Left lung (tissue), 10 donors: ENCODE results near the gene IDH3G. TPM values are rescaled to one million over a fixed set of nuclear protein-coding genes. Genes with fewer than 3 reads are reported as not detected.
"Not testable (repeated sequence)": the region's sequence is repeated elsewhere in the genome, so short reads cannot be mapped to it uniquely, and the experiment has no call there.

Experiments used
- ATAC-seq: fragments of 200-7000 bp; cut with Tn5 transposase; one replicate; pipeline ENCODE4 v1.9.1; 2020; ENCODE audit warnings: moderate library complexity
- DNase-seq, 4 donors: peaks; one replicate each; pipeline ENCODE4 v3.0.0-alpha.2; 2013 to 2020
- H3K27ac ChIP-seq, 2 donors: fragments of 200-600 bp; sonication (generic) in 1 of 2; one replicate each; pipeline versions ENCODE4 v1.5.0 to v1.8.0; 2020 to 2021
- H3K27me3 ChIP-seq, 2 donors: fragments of 200-600 bp; sonication (generic) in 1 of 2; one replicate each; pipeline versions ENCODE4 v1.5.0 to v1.8.0; 2020 to 2021
- H3K36me3 ChIP-seq, 2 donors: fragments of 200-600 bp; sonication (generic) in 1 of 2; one replicate each; pipeline versions ENCODE4 v1.5.0 to v1.8.0; 2020 to 2021
- H3K4me1 ChIP-seq, 2 donors: fragments of 200-600 bp; one replicate each; pipeline ENCODE4 v1.8.0; 2021
- H3K4me3 ChIP-seq, 2 donors: fragments of 200-600 bp; sonication (generic) in 1 of 2; one replicate each; pipeline versions ENCODE4 v1.5.0 to v1.8.0; 2020 to 2021; ENCODE audit warnings: mild to moderate bottlenecking in 1 of 2
- H3K9me3 ChIP-seq, 2 donors: fragments of 200-600 bp; sonication (generic) in 1 of 2; one replicate each; pipeline versions ENCODE4 v1.5.0 to v1.8.0; 2020 to 2021
- intact Hi-C, 2 donors: fragments of 100-400 bp; cut with DNase I; formaldehyde crosslinking; loops; one replicate each; pipeline versions ENCODE4 v1.11.2 to v1.14.2; 2022
- polyA plus RNA-seq, 6 donors: library from polyadenylated mRNA; unstranded; fragments of 120-200 nt; gene quantifications; one replicate each; pipeline ENCODE4 v1.2.1, GENCODE V29; 2013; ENCODE audit not compliant: insufficient read length in 6 of 6
- total RNA-seq, 2 donors: library from RNA; stranded (reverse); fragmentation: NEBNext Ultra II Directional; extraction: Animal tissue kit (Norgen Biotek cat#: 25700); gene quantifications; one replicate each; pipeline ENCODE4 v1.2.1, GENCODE V29; 2021
- TF ChIP-seq, protein P1 (sequence below), 2 donors: fragments of 200-600 bp; sonication (generic) in 1 of 2; IDR thresholded peaks; one replicate each; pipeline versions ENCODE4 v1.5.0 to v1.8.0; 2021; ENCODE audit warnings: antibody characterized with exemption in 2 of 2
- donor health status: DM: no; HTN: yes; CAD: no.
- donor health status: DM: no; HTN: no; CAD: no.

Gene IDH3G
- total and polyA plus RNA-seq, 8 donors, result 42.4 to 72.3 (median 55.0) TPM

DNA sequence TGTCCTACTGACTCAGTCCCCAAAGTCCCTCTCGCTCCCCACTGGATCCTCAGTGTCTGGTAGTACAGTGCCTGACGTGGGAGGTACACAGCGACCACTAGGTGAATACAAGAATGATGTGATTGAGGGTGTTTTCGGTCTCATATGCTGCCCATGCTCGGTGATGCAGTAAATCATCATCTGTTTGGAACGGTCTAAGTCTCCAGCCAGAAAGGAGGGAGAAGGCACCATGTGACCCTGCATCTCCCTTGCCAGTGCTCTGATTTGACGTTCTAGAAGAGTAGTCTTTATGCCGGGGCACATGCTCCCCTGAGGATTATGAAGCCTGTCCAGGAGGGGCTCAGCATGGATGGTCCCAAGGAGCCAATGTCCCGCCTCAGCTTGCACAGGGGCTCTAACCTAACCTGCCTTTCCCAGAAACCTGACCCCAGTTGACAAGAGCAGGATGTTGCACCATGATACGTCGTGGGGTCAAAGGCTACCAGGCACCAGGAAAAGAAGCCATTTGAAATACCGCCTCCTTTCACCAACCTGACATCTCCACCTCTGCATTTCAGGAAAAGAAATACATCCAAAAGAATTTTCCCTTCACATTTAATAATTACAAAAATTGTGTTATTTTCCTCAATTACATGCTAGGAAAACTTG is 43.9 kb downstream of the IDH3G start:
- ATAC-seq (no peak), DNase-seq (no peak)
- TF ChIP-seq, protein P1, sequence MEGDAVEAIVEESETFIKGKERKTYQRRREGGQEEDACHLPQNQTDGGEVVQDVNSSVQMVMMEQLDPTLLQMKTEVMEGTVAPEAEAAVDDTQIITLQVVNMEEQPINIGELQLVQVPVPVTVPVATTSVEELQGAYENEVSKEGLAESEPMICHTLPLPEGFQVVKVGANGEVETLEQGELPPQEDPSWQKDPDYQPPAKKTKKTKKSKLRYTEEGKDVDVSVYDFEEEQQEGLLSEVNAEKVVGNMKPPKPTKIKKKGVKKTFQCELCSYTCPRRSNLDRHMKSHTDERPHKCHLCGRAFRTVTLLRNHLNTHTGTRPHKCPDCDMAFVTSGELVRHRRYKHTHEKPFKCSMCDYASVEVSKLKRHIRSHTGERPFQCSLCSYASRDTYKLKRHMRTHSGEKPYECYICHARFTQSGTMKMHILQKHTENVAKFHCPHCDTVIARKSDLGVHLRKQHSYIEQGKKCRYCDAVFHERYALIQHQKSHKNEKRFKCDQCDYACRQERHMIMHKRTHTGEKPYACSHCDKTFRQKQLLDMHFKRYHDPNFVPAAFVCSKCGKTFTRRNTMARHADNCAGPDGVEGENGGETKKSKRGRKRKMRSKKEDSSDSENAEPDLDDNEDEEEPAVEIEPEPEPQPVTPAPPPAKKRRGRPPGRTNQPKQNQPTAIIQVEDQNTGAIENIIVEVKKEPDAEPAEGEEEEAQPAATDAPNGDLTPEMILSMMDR (IDR thresholded peaks at IDR 0.05), result no peak
- H3K27me3 ChIP-seq, result no peaks in the 10 kb centered on the region
- H3K27ac ChIP-seq, result no peak overlapping the region
- intact Hi-C loops, result no loop called here
- no peak overlapping the region for H3K4me3 ChIP-seq
- H3K9me3 ChIP-seq, result no peaks in the 10 kb centered on the region
- no peaks in the 10 kb centered on the region for H3K4me1 ChIP-seq
- no peaks in the 10 kb centered on the region for H3K36me3 ChIP-seq

DNA sequence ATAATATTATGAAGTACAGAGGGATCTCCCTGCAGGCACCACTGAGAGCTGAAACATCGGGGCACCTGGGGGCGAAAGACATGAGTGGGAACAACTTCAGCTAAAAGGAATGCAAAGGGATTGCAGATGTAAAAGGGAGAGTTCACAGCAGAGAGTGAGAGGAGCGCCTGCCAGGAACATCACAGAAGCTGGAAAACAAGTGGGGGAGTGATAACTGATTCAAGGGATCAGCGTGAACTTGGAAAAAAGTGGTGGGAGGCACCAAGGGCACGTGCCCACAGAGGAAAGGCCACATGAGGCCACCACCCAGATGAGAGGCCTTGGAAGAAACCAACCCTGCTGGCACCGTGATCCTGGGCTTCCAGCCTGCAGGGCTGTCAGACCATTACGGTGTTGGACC is 45.2 kb downstream of the IDH3G start:
- H3K9me3 ChIP-seq, DNase-seq, ATAC-seq, intact Hi-C loops, H3K27me3 ChIP-seq, H3K4me3 ChIP-seq, H3K27ac ChIP-seq, H3K4me1 ChIP-seq, H3K36me3 ChIP-seq: not testable (repeated sequence)

DNA sequence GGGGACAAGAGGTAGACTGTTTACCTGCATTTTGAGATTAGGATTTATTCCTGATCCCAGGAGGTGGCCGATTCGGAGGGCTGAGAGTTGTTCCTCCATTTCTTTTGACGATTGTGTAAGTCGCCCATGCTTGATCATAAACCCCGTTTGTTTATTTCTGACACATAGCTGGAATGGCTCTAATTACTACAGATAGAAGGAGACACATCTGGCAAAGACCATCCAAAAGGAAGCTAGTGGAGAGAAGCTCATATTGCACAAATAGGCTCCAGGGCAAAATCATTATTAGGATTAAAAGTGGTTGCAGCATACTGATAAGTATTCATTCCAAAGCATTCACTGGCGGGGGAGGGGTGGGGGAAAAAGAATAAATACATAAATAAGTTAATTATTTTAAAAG is 47.2 kb downstream of the IDH3G start:
- DNase-seq, H3K4me1 ChIP-seq, H3K27me3 ChIP-seq, H3K9me3 ChIP-seq, H3K4me3 ChIP-seq, intact Hi-C loops, H3K36me3 ChIP-seq, H3K27ac ChIP-seq, ATAC-seq: not testable (repeated sequence)

DNA sequence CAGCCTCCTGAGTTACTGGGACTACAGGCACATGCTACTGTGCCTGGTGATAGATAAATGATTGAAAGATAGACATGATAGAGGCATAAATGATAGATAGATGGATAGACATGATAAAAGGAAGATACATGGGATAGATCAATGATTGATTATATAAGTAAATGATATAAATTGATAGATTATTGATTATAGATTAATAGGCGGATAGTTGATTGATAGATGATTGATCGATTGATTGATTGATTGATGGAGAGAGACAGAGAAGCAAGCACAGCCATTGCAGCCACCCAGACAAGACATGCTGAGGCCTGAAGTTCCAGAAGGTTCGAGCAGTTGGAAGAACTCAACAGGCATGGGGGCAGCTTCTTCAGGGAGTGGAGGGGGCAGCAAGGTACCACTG is 47.8 kb downstream of the IDH3G start:
- no peak overlapping the region for H3K4me3 ChIP-seq
- intact Hi-C loops, result no loop called here
- H3K27ac ChIP-seq, result no peak overlapping the region
- no peaks in the 10 kb centered on the region for H3K9me3 ChIP-seq
- peaks cover 0 to 5% of the 10 kb centered on the region in 2 donors for H3K4me1 ChIP-seq
- no peak for DNase-seq
- H3K27me3 ChIP-seq, result no peaks in the 10 kb centered on the region
- H3K36me3 ChIP-seq, result no peaks in the 10 kb centered on the region
- TF ChIP-seq, protein P1 (IDR thresholded peaks at IDR 0.05), result no peak
- no peak for ATAC-seq

DNA sequence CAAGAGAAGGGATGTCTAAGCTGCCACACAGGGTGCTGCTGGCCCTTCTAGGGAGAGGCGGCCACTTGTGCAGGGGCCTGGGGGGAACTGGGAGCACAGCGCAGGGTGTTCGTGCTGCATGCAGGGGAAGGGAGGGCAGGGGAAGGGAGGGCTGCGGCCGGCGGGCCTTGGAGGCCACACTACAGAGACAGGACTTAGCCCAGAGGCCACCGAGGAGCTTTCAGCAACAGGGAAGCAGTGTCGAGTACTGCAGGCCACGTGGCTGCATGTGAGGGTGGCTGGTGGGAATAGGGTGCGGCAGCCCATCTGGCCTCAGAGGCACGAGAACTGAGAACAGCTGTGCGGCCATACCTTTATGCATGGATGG is 49.1 kb downstream of the IDH3G start:
- intact Hi-C loops, H3K36me3 ChIP-seq, H3K4me1 ChIP-seq, H3K27me3 ChIP-seq, H3K27ac ChIP-seq, H3K9me3 ChIP-seq, ATAC-seq, H3K4me3 ChIP-seq: not testable (repeated sequence)
- peak in 1 of 4 donors; percentile 43 for DNase-seq

DNA sequence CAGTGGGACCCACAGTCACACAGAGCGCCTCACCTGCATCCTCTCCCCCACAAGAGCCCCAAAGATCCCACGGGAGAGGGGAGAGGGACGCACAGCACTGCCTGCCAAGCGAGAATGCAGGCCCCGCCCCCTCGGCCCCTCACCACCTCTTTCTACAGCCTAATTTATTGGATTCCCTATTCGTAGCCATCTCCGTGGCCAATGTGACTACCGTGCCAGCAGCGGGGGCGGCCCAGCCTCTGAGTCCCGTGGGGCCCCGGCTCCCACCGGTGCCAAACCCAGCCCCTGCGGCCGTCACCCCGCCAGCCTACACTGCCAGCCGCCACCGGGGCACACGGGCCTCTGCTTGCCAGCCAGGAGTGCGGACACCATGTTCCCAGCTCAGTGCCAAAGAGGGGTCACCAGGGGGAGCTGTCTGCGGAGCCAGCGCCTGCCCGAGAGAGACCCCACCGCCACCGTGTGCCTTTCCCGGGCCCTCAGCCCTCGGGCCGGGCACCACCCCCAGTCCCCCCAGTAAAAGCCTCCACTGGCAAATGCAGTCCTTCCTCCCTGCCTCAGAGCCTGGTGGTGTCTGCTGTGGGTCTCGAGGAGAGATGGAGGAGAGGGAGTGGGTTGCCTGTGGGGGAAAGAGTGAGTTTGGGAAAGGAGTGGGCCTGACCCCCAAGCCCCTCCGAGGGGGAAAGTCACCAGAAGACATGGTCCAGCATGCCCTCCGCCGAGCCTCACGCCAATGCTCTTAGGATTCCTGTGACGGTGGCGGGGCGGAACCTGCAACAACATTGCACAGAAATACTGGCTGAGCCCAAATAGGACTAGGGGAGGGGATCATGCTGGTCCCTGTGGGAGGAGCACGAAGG is 49.7 kb downstream of the IDH3G start:
- peak in 1 of 4 donors; percentile 62 for DNase-seq
- Histone ChIP-seq H3K36me3 (peaks cover 0 to 14% of the 10 kb centered on the region in 2 donors), H3K4me1 (peaks cover 0 to 5% of the 10 kb centered on the region in 2 donors), H3K27me3 (no peaks in the 10 kb centered on the region), H3K9me3 (no peaks in the 10 kb centered on the region), H3K27ac (no peak overlapping the region), H3K4me3 (peak overlapping the region in 1 of 2 donors; percentile 9)
- intact Hi-C loops, result no loop called here
- peak; percentile 25 for ATAC-seq
- TF ChIP-seq, protein P1 (IDR thresholded peaks at IDR 0.05), result no peak

DNA sequence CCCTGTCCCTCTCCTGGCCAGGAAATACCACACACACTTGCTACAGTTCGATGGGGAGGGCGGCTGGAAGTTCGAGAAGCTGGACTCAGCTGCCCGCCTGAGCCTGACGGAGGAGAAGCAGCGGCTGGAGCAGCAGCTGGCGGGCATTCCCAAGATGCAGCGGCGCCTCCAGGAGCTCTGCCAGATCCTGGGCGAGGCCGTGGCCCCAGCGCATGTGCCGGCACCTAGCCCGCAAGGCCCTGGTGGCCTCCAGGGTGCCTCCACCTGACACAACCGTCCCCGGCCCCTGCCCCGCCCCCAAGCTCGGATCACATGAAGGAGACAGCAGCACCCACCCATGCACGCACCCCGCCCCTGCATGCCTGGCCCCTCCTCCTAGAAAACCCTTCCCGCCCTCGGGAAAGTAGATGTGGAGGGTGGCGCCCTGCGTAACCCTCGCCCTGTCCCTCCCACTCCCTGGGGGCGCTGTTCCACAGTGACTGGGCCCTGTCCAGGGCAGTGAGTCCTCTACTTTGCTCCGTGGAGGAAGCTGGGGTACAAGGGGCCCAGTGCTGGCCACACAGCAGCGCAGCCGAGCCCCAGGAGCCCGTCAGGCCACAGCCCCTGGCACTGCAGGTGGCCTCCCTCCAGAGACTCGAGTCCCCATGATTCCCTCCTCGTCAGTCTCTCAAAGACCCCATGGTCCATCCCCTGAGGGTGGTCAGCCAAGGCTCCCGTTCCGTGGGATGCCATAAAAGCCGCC is 50.5 kb downstream of the IDH3G start:
- H3K9me3 ChIP-seq, intact Hi-C loops, H3K27ac ChIP-seq, H3K4me1 ChIP-seq, H3K27me3 ChIP-seq: not testable (repeated sequence)
- Histone ChIP-seq H3K4me3 (peak overlapping the region in 1 of 2 donors; percentile 9), H3K36me3 (peaks cover 0 to 16% of the 10 kb centered on the region in 2 donors)
- peak in 3 of 4 donors; percentile 62 to 82 (median 82) for DNase-seq
- ATAC-seq, result peak; percentile 54

DNA sequence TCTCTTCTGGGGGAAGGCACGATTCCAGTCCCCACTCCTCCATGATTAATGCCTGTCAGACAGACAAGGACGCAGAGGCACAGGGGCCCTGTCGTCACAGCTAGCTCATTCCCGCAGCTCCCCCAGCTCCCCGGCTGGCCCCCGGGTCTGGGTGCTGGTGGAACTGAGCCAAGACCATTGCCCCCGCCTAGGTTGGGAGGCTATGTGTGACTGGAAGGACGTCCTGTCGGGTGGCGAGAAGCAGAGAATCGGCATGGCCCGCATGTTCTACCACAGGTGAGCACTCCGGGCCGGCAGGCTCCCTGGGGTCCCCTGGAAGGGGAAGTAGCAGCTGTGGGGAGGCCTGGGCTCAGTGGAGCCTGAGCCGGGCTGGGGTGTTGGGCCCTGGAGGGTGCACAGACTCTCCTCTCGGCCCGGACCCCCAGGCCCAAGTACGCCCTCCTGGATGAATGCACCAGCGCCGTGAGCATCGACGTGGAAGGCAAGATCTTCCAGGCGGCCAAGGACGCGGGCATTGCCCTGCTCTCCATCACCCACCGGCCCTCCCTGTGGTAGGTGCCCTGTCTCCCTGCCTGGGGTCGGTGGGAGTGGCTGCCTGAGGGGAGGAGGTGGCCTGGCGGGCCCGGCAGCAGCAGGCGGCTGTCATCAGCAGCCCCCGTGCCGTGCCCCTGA is 51.2 kb downstream of the IDH3G start:
- peaks cover 0 to 21% of the 10 kb centered on the region in 2 donors for H3K36me3 ChIP-seq
- H3K4me1 ChIP-seq, ATAC-seq, H3K27ac ChIP-seq, H3K4me3 ChIP-seq, DNase-seq, H3K9me3 ChIP-seq, H3K27me3 ChIP-seq, intact Hi-C loops: not testable (repeated sequence)

DNA sequence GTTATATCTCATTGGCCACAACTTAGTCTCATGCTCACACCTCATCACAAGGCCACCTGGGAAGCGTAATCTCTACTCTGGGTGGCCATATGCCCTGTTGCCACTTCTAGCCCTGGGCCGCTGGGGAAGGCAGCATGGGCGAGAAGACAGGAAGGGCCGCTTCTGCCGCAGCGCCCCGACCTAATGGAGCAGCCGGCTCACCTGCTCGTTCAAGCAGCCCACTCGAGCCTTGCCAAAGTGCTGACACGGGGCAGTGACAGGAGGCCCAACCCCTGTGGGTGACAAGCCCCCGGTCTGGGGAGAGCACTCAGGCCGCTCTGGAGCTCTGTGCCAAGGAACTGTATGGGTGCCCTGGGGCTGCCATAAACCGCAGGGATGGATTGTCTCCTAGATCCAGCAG is 52.1 kb downstream of the IDH3G start:
- H3K27me3 ChIP-seq, DNase-seq, intact Hi-C loops, ATAC-seq, H3K27ac ChIP-seq, H3K4me3 ChIP-seq, H3K4me1 ChIP-seq, H3K9me3 ChIP-seq: not testable (repeated sequence)
- H3K36me3 ChIP-seq, result peaks cover 0 to 28% of the 10 kb centered on the region in 2 donors
